Keratinocyte (primary cell): ENCODE data around the gene GRAMD4.

ENCODE experiments used
- EZH2 ChIP-seq: IDR thresholded peaks from one replicate; pipeline ENCODE4 v1.6.1; 2012; ENCODE audit warnings: inconsistent platforms, mild to moderate bottlenecking, low read length, moderate library complexity
- TF ChIP-seq, protein P1 (sequence below), 3 experiments: IDR thresholded peaks in 1 of 3; conservative IDR thresholded peaks in 1 of 3; optimal IDR thresholded peaks in 1 of 3; 2 replicates in 2 of 3; 3 replicates in 1 of 3; pipeline versions ENCODE3 to v1.5.1; 2011; ENCODE audit warnings: low read length in 3 of 3, mild to moderate bottlenecking in 3 of 3, moderate library complexity in 2 of 3, control low read depth in 1 of 3, inconsistent platforms in 1 of 3; ENCODE audit not compliant: insufficient read depth in 2 of 3; ENCODE audit errors: extremely low read depth in 1 of 3

DNA sequence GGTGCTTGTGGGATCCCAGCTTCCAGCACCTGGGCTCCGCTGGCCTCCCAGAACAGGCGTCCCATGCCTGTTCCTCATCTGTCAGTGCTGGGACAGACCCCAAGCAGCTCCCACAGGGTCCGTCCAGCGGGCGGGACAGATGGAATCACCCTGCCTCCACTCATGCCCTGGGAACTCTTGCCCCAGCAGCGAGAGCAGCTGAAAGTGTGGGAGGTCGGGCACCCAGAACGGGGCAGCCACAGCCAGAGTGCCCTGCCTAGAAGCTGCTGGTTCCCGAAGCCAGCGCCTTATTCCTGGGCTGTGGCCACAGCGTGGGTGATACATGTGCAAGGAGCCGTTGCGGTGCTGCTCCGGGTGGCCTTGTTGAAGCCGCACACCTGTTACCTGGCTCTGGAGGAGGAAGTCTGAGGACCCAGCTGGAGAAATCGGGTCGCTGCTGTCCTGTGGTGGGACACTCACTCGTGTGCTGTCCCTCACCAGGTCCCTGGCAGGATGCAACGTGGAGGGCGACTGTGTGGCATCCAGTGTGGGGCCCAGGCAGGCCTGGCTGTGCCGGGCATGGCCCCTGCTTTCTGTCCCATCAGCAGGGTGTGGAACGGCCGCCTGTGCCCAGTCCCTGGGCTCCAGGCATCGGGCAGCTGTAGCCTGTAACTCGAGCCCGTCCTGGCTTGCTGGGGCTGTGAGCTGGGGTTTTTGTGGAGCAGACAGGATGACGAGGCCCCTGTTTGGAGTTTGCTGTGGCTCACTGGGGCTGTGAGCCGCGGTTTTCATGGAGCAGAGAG is 16.2 kb downstream of the GRAMD4 start:
- TF ChIP-seq, protein P1, sequence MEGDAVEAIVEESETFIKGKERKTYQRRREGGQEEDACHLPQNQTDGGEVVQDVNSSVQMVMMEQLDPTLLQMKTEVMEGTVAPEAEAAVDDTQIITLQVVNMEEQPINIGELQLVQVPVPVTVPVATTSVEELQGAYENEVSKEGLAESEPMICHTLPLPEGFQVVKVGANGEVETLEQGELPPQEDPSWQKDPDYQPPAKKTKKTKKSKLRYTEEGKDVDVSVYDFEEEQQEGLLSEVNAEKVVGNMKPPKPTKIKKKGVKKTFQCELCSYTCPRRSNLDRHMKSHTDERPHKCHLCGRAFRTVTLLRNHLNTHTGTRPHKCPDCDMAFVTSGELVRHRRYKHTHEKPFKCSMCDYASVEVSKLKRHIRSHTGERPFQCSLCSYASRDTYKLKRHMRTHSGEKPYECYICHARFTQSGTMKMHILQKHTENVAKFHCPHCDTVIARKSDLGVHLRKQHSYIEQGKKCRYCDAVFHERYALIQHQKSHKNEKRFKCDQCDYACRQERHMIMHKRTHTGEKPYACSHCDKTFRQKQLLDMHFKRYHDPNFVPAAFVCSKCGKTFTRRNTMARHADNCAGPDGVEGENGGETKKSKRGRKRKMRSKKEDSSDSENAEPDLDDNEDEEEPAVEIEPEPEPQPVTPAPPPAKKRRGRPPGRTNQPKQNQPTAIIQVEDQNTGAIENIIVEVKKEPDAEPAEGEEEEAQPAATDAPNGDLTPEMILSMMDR (optimal IDR thresholded peaks at IDR 0.05 in 1 of 3, IDR thresholded peaks at IDR 0.05 in 1 of 3, conservative IDR thresholded peaks at IDR 0.05 in 1 of 3; ENCODE audit: extremely low read depth in 1 of 3, insufficient read depth in 2 of 3, low read length in 3 of 3), result no peak
- TF ChIP-seq EZH2, result no peak
